Astrocyte of the hippocampus (primary cell): ENCODE data around the gene MAPK10.
A peak's percentile ranks its signal among the peaks of the same experiment; 100 is the strongest.
"Not testable (repeated sequence)": the region's sequence is repeated elsewhere in the genome, so short reads cannot be mapped to it uniquely, and the experiment has no call there.

Experiments
- DNase-seq: peaks from one replicate; pipeline ENCODE4 v3.0.0; 2011; ENCODE audit warnings: low read depth, low spot score

The MAPK10 gene

DNA sequence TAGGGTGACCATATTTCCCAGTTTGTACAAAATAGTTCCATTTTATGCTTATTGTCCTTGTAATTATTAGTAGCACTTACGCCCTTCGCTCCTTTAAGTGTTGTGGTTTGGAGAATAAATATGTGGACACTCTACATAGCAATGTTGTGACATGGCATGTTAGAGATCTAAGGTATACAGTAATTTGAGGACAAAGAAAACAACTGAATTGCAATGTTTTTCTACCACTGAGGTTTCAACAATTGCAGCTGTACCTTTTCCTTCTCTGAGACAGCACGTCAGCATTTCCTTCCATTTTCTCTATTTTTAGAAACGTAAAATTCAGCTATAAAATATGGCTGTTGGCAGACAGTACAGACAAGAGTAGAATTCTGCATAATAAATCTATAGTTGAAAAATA lies 323.1 kb downstream of the MAPK10 start:
- DNase-seq: peak; percentile 29

DNA sequence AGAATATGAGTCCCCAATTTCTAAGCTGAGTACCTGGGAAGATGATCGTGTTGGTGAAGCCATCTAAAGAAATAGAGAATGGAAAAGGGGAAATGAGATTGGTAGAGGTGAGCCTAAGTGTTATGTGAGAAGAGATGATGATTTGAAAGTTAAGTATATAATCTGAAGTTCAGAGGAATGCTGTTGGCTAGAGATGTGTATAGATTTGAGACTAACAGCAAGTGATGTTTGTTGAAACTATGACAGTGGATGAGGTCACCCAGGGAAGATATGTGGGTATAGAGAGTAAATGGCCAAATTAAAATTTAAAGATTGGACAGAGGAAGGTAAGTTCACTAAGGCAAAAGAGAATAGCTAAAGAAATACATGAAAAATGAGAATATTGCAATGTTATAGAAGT lies 324.2 kb downstream of the MAPK10 start:
- no peak for DNase-seq

- no peak for DNase-seq
These were observed 325.2 kb downstream of the MAPK10 start for GRCh38 chr4:86034616-86035015.

DNA sequence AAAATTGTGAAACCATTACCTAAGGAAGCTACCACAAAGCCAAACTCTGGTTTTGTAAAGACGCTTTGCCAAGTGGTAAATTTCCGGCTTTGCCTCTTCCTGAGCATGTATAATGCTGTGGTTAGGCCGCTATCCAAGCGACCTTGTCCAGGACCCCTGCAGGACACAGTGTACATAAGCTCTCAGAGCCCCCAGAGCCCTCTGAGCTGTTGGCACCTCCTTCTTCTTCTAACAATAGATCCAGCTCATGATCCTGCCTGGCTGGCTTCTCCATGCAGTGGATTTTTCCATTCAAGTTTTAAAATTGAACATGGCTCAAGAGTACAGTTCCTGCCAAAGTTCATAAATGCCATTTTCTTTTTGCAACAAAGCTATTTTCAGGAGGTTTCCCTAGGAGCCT lies 326.7 kb downstream of the MAPK10 start:
- DNase-seq: peak; percentile 90

DNA sequence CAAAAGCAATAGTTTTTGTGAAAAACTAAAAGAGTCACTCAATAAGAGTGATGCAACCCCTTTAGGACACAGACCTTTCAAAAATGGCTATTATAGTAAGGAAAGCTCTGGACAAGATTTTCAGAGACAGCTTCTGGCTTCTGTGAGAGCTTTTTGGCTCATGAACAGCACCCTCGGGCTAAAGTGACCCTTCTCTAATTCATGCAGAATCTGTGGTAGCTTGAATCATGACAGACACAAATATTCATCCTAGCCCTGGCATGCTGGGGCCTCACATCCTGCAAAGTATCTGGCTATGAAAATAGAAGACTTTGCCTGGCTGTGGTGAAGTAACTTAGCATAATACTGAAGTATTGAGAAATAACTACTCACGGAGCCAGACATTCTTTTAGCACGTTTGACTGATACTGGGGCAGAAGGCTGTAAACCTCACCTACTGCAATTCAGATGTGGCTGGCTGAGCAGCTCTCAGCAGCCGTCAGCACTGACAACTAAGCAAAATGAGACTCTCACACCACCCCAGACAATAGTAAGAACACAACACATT lies 327.3 kb downstream of the MAPK10 start:
- DNase-seq: peak; percentile 89

DNA sequence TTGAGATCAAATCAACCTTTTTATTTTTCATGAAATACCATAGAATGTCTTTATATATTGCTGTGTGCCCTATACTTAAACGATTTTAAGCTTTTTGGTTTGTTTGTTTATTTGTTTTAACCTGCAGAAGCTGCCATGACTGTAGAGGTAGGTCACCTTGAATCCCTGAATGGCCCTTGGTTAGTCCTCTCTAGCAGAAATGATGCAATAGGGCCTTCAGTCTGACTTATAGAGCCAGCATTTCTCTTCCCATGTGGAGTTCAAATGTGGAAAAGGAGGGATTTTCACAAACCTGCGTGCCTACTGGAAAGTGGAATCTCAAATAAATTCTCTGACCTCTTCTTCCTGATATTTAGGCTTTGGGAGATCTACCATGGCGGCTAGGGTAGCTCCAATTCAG lies 327.9 kb downstream of the MAPK10 start:
- DNase-seq: no peak

GRCh38 chr4:86026720-86027119 lies 333.1 kb downstream of the MAPK10 start:
- DNase-seq: no peak

DNA sequence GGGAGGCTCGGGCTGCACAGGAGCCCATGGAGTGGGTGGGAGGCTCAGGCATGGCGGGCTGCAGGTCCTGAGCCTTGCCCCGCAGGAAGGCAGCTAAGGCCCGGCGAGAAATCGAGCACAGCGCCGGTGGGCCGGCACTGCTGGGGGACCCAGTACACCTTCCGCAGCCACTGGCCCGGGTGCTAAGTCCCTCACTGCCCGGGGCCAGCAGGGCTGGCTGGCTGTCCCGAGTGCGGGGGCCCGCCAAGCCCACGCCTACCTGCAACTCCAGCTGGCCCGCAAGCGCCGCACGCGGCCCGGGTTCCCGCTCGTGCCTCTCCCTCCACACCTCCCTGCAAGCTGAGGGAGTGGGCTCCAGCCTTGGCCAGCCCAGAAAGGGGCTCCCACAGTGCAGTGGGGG lies 338.2 kb downstream of the MAPK10 start:
- not testable (repeated sequence) for DNase-seq

DNA sequence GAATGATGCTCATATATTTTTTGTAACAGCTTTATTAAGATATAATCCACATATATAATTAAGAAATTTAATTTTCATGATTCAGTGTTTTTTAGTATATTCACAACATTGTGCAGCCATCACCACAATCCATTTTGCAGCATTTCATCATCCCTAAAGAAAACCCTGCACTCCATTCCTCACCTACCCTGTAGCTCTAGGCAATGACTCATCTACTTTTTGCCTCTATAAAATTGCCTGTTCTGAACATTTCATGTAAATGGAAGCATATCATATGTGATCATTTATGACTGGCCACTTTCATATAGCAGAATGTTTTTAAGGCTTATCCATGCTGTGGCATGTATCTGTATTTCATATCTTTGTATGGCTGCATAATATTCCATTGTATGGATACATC lies 339.9 kb downstream of the MAPK10 start:
- DNase-seq: no peak

- no peak for DNase-seq
These were observed 340.5 kb downstream of the MAPK10 start for GRCh38 chr4:86019362-86019761.

- no peak for DNase-seq
These were observed 344.2 kb downstream of the MAPK10 start for GRCh38 chr4:86015412-86016350.

DNA sequence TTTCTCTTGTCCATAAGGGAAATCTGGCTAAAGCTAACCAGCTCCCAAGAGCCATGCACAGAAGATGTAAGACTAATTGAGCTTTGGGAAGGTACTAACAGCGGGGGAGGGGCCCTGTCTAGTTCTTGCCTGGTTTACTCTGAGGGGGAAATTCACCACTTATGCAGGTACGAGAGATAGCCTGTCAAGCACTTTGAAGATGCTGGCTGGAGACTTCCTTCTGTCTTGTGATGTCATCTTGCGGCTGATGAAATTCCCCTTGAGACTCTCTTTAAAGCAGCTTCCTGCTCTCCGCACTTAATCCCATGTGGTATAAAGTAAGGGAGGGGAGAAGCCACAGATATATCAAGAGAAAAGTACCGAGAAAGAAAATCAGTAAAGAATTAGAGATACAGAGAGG lies 345.3 kb downstream of the MAPK10 start:
- DNase-seq: no peak

DNA sequence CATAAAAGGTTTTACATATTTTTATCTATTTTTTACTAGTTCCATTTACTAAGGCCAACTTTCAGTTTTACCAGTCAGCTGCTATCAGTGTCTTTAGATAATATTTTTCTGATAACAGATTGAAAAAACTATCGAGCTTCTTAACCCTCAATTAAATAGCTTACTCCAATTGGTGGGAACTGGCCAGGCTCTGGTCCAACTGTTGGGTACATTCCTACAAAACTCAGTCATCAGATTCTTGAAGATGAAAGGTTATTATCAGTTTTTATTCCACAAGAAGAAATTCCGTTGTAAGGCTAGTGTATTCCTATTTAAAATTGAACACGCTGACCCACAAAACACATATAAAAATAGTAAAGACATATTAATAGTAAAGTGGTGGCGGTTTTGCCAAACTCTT lies 346.2 kb downstream of the MAPK10 start:
- peak; percentile 67 for DNase-seq

DNA sequence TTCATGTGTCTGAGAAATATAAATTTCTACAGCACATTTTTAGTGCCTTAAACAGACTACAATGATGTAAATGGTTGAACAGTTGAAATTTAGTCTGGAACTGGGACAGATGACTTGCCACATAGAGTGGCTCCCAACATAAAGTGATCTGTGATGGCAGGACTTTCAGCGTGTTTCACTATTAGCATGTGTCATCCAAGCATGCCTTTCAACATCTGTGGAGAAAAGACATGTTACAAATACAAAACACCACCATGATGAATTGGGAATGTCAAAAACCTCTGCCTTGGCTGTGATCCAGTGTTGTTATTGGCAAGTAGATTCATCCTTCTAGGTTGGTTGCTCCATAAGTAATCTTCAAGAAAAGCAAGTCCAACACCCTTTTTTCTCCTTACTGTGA lies 348.7 kb downstream of the MAPK10 start:
- DNase-seq: peak; percentile 86

- DNase-seq: no peak
These were observed 352.8 kb downstream of the MAPK10 start for GRCh38 chr4:86007042-86007441.

GRCh38 chr4:86006057-86006456 lies 353.8 kb downstream of the MAPK10 start:
- DNase-seq: no peak

DNA sequence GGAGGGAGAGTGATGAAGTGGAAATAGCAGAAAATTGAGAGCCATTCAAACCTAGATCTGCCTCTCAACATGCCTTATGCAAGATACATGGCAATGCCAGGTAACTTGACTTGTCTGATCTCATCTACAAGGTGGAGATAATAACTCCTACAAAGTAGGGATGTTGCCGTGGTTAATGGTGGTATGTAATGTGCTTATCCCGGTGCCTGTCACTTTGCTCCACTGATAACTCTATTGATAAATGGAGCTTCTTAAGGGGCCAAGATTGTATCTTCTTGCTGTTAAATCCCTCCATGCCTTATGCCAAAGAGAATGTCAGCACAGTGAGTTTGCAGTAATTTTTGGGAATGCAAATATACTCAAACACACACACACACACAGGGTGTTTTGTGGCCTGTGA lies 355.8 kb downstream of the MAPK10 start:
- no peak for DNase-seq

- DNase-seq: no peak
These were observed 358.3 kb downstream of the MAPK10 start for GRCh38 chr4:86001591-86001990.

DNA sequence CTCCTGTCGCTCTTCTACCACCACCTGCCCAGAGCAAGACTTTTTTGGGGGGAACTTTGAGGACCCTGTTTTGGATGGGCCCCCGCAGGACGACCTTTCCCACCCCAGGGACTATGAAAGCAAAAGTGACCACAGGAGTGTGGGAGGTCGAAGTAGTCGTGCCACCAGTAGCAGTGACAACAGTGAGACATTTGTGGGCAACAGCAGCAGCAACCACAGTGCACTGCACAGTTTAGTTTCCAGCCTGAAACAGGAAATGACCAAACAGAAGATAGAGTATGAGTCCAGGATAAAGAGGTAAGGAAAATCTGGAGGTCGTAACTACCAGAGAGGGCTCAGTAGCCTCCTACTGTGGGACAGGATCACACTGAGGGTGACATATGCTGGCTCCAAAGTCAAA lies 364.5 kb downstream of the MAPK10 start:
- no peak for DNase-seq

DNA sequence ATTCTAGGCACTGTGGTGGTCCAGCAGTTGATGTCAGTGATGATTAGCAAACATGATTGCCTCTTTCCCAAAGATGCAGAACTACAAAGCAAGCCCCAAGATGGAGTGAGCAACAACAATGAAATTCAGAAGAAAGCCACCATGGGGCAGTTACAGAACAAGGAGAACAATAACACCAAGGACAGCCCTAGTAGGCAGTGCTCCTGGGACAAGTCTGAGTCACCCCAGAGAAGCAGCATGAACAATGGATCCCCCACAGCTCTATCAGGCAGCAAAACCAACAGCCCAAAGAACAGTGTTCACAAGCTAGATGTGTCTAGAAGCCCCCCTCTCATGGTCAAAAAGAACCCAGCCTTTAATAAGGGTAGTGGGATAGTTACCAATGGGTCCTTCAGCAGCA lies 365.3 kb downstream of the MAPK10 start:
- DNase-seq: no peak

GRCh38 chr4:85993641-85994040 lies 366.2 kb downstream of the MAPK10 start:
- no peak for DNase-seq

DNA sequence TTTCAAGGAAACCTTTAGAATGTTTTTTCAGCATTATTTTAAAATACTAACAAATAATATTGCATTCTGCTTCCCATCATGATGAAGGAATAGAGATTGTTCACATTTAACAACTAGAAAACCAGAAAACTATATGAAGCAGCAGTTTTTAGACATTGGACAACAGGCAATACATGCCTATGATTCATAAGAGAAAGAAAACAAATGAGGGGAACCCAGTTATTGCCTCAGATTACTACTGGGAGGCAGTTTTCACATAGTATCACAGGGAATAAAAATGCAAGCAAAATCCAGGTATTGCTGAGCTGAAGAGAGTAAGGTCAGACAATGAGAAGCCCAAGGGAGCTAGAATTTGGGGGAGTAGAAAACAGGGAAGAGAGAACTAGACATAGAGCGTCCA lies 373.6 kb downstream of the MAPK10 start:
- no peak for DNase-seq

DNA sequence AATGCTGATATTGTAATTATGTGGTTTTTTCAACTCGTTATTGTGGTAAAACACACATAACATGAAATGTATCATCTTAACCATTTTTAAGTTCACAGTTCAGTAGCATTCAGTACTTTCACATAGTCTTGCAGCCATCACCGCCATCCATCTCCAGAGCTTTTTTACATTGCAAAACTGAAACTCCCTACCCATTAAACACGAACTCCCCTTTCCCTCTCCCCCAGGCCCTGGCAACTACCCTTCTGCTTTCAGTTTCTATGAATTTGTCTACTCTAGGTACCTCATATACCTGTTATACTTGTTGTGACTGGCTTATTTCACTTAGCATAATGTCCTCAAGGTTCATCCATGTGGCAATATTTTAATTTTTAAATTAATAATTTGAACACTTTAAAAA lies 380.6 kb downstream of the MAPK10 start:
- no peak for DNase-seq
